H1 (cell line): ENCODE results near the gene PRODH2. TPM values are rescaled to one million over a fixed set of nuclear protein-coding genes. Genes with fewer than 3 reads are reported as not detected.
A peak's percentile ranks its signal among the peaks of the same experiment; 100 is the strongest.

Experiments used
- CTCF ChIA-PET: fragments of 300-600 bp; sonication (Branson Sonifier 250); formaldehyde crosslinking; loops from one replicate; lab custom pipeline; 2021; ENCODE audit not compliant: partially characterized antibody; lab: Charles Lee
- POLR2A ChIA-PET: fragments of 300-600 bp; sonication (Branson Sonifier 250); formaldehyde crosslinking; loops from one replicate; lab custom pipeline; 2021; ENCODE audit warnings: inconsistent platforms; ENCODE audit not compliant: partially characterized antibody; lab: Charles Lee
- DNase-seq, 2 experiments: peaks; one replicate each; pipeline versions ENCODE4 v3.0.0 to v3.0.0-alpha.2; 2010 to 2022; ENCODE audit warnings: low spot score in 2 of 2, low read depth in 1 of 2, mixed read lengths in 1 of 2
- FAIRE-seq: peaks from 2 replicates; lab custom pipeline; 2011; peaks lifted over from hg19 to GRCh38; lab: Jason Lieb, UNC
- H2AFZ ChIP-seq: 2 replicates; pipeline ENCODE4 v1.8.1; 2012; ENCODE audit warnings: low read length, inconsistent platforms
- H2AK5ac ChIP-seq: 2 replicates; pipeline ENCODE4 v1.6.1; 2013; ENCODE audit warnings: low read depth, low read length
- H2BK120ac ChIP-seq: replicated peaks from 2 replicates; pipeline ENCODE3; 2013; ENCODE audit warnings: low read depth, low read length, inconsistent platforms
- H2BK12ac ChIP-seq: 2 replicates; pipeline ENCODE4 v1.6.1; 2013; ENCODE audit warnings: low read depth, low read length
- H2BK15ac ChIP-seq: 2 replicates; pipeline ENCODE4 v1.6.1; 2013; ENCODE audit warnings: low read length
- H2BK20ac ChIP-seq: 2 replicates; pipeline ENCODE4 v1.6.1; 2013; ENCODE audit warnings: low read length
- H2BK5ac ChIP-seq: 2 replicates; pipeline ENCODE4 v1.6.1; 2013; ENCODE audit warnings: low read depth, low read length
- H3K14ac ChIP-seq: 2 replicates; pipeline ENCODE4 v1.6.1; 2013; ENCODE audit warnings: inconsistent platforms; ENCODE audit not compliant: insufficient read length
- H3K18ac ChIP-seq: 2 replicates; pipeline ENCODE4 v1.6.1; 2013; ENCODE audit warnings: low read length; ENCODE audit errors: extremely low read depth
- H3K23ac ChIP-seq: 2 replicates; pipeline ENCODE4 v1.6.1; 2013; ENCODE audit warnings: inconsistent platforms; ENCODE audit not compliant: insufficient read length
- H3K23me2 ChIP-seq: 2 replicates; pipeline ENCODE4 v1.6.1; 2013; ENCODE audit warnings: low read depth, low read length
- H3K27ac ChIP-seq: 2 replicates; pipeline ENCODE4 v1.6.1; 2011; ENCODE audit warnings: low read depth, low read length, inconsistent platforms
- H3K27me3 ChIP-seq, 4 experiments: replicated peaks in 1 of 4; 1 replicate in 1 of 4; 2 replicates in 3 of 4; pipeline versions ENCODE4 v1.6.1 to v1.8.1; 2011 to 2013; ENCODE audit warnings: low read length in 3 of 4, mild to moderate bottlenecking in 3 of 4, inconsistent platforms in 2 of 4, mixed read lengths in 2 of 4, moderate library complexity in 1 of 4; ENCODE audit not compliant: control insufficient read depth in 3 of 4, insufficient read depth in 3 of 4; ENCODE audit errors: extremely low read depth in 1 of 4
- H3K36me3 ChIP-seq, 4 experiments: 2 replicates each; pipeline versions ENCODE4 v1.6.1 to v1.8.1; 2011 to 2013; ENCODE audit warnings: mild to moderate bottlenecking in 4 of 4, low read length in 3 of 4, moderate library complexity in 2 of 4, control low read depth in 1 of 4, inconsistent platforms in 1 of 4; ENCODE audit not compliant: insufficient read depth in 4 of 4, control insufficient read depth in 2 of 4
- H3K4ac ChIP-seq: replicated peaks from 2 replicates; pipeline ENCODE3; 2013; ENCODE audit warnings: low read length, low read depth, mixed read lengths, inconsistent platforms; ENCODE audit not compliant: insufficient read length
- H3K4me1 ChIP-seq, 4 experiments: replicated peaks in 1 of 4; 1 replicate in 1 of 4; 2 replicates in 3 of 4; pipeline versions ENCODE4 v1.6.1 to v1.8.1; 2011 to 2013; ENCODE audit warnings: low read length in 3 of 4, inconsistent platforms in 2 of 4, mixed read lengths in 1 of 4; ENCODE audit not compliant: insufficient read depth in 4 of 4, control insufficient read depth in 3 of 4
- H3K4me2 ChIP-seq, 2 experiments: 2 replicates each; pipeline versions ENCODE4 v1.6.1 to v1.8.1; 2011 to 2013; ENCODE audit warnings: low read depth in 2 of 2, low read length in 2 of 2, control low read depth in 1 of 2, inconsistent platforms in 1 of 2, mild to moderate bottlenecking in 1 of 2; ENCODE audit not compliant: insufficient read depth in 1 of 2
- H3K4me3 ChIP-seq, 4 experiments: fragments of 200-600, 300-600 bp in 1 of 4; sonication (generic), shearing (Covaris generic), sonication (Bioruptor Twin) in 1 of 4; 2 replicates each; pipeline versions ENCODE4 v1.5.1 to v1.8.1; 2011 to 2016; ENCODE audit warnings: low read length in 4 of 4, low read depth in 3 of 4, control low read depth in 2 of 4, inconsistent platforms in 2 of 4, mild to moderate bottlenecking in 2 of 4, mixed read lengths in 1 of 4, moderate library complexity in 1 of 4; ENCODE audit not compliant: insufficient read depth in 2 of 4; ENCODE audit errors: extremely low read depth in 1 of 4
- H3K56ac ChIP-seq: replicated peaks from 2 replicates; pipeline ENCODE3; 2013; ENCODE audit warnings: low read depth, mild to moderate bottlenecking, mixed read lengths, low read length, inconsistent platforms; ENCODE audit not compliant: insufficient read length
- H3K79me1 ChIP-seq: 2 replicates; pipeline ENCODE4 v1.6.1; 2013; ENCODE audit warnings: low read depth, low read length, control low read depth
- H3K79me2 ChIP-seq, 2 experiments: 2 replicates each; pipeline versions ENCODE4 v1.6.1 to v1.8.1; 2012 to 2013; ENCODE audit warnings: low read length in 2 of 2, mild to moderate bottlenecking in 2 of 2, inconsistent platforms in 1 of 2; ENCODE audit not compliant: insufficient read depth in 2 of 2, control insufficient read depth in 1 of 2
- H3K9ac ChIP-seq, 4 experiments: replicated peaks in 1 of 4; 1 replicate in 1 of 4; 2 replicates in 3 of 4; pipeline versions ENCODE4 v1.6.1 to v1.8.1; 2011 to 2013; ENCODE audit warnings: low read depth in 3 of 4, low read length in 3 of 4, control low read depth in 2 of 4, mild to moderate bottlenecking in 2 of 4, moderate library complexity in 2 of 4, inconsistent platforms in 1 of 4; ENCODE audit errors: extremely low read depth in 1 of 4
- H3K9me3 ChIP-seq, 2 experiments: 2 replicates each; pipeline versions ENCODE4 v1.6.1 to v1.8.1; 2012 to 2013; ENCODE audit warnings: mild to moderate bottlenecking in 2 of 2, moderate library complexity in 2 of 2, control low read depth in 1 of 2, inconsistent platforms in 1 of 2, low read depth in 1 of 2, low read length in 1 of 2, mixed read lengths in 1 of 2; ENCODE audit not compliant: insufficient read depth in 2 of 2
- H4K20me1 ChIP-seq, 2 experiments: replicated peaks in 1 of 2; 2 replicates each; pipeline versions ENCODE3 to v1.8.1; 2011 to 2013; ENCODE audit warnings: inconsistent platforms in 2 of 2, low read length in 2 of 2, mild to moderate bottlenecking in 1 of 2; ENCODE audit not compliant: insufficient read depth in 2 of 2, control insufficient read depth in 1 of 2
- H4K5ac ChIP-seq: 2 replicates; pipeline ENCODE4 v1.6.1; 2013; ENCODE audit warnings: low read length, low read depth, mixed read lengths, inconsistent platforms; ENCODE audit not compliant: insufficient read length
- H4K8ac ChIP-seq: 2 replicates; pipeline ENCODE4 v1.8.0; 2013; ENCODE audit warnings: mild to moderate bottlenecking, moderate library complexity, low read length, inconsistent platforms; ENCODE audit not compliant: insufficient read depth; ENCODE audit errors: extremely low read depth
- H4K91ac ChIP-seq: replicated peaks from 2 replicates; pipeline ENCODE3; 2013; ENCODE audit warnings: low read length, mixed read lengths, inconsistent platforms; ENCODE audit not compliant: insufficient read length
- SIN3A ChIP-seq, 2 experiments: IDR thresholded peaks in 1 of 2; conservative IDR thresholded peaks in 1 of 2; 2 replicates each; pipeline ENCODE4 v1.6.1; 2011 to 2012; ENCODE audit warnings: low read length in 2 of 2, improper control_type of control experiment in 1 of 2, low read depth in 1 of 2, mild to moderate bottlenecking in 1 of 2
- WGBS, 2 experiments: shearing (Covaris generic) in 1 of 2; methylation state at CpG; one replicate each; pipeline versions ENCODE4 v1.1.6 to v1.1.7; 2013 to 2015; ENCODE audit warnings: low lambda C conversion rate in 2 of 2, mixed read lengths in 2 of 2, inconsistent platforms in 1 of 2, low coverage in 1 of 2, missing lambda C conversion rate in 1 of 2; ENCODE audit not compliant: insufficient replicate concordance in 2 of 2, insufficient coverage in 1 of 2, insufficient read length in 1 of 2; ENCODE audit errors: extremely low coverage in 1 of 2, missing lambda C conversion rate in 1 of 2; 5-methylcytosine and 5-hydroxymethylcytosine counted together
- polyA plus RNA-seq, 7 experiments: library from polyadenylated mRNA; depleted of rRNA in 3 of 7; stranded (reverse) in 5 of 7; unstranded in 2 of 7; fragments of >200 nt in 5 of 7; fragments of 200-250 nt in 2 of 7; gene quantifications; 1 replicate in 5 of 7; 2 replicates in 1 of 7; 4 replicates in 1 of 7; pipeline versions ENCODE4 v1.2.1 to v1.2.3, GENCODE V29; 2011 to 2013; ENCODE audit warnings: missing spikeins in 2 of 7, mixed read lengths in 2 of 7
- total RNA-seq: library from RNA; stranded (reverse); fragmentation: NEBNext Ultra II Directional; extraction: Animal tissue kit (Norgen Biotek cat#: 25700); gene quantifications from 2 replicates; pipeline ENCODE4 v1.2.1, GENCODE V29; 2021
- TF ChIP-seq, protein P1 (sequence below): IDR thresholded peaks from 2 replicates; pipeline ENCODE4 v1.6.1; 2011; ENCODE audit warnings: low read depth, mild to moderate bottlenecking, low read length; ENCODE audit not compliant: insufficient read depth

The PRODH2 gene
- total and polyA plus RNA-seq, 2 of the 8 experiments (the other 6 are each of a cell fraction or from before 2014, with no cell fraction given) = not detected

- no peak overlapping the region for H3K56ac ChIP-seq
- H2BK20ac ChIP-seq = no peak overlapping the region
- 84% methylated on average over 7 of the region's 7 CpGs; no CpG with 5 or more reads in 1 of the 2 experiments for WGBS, 2 experiments
- H4K20me1 ChIP-seq = peaks cover 0 to 3% of the 10 kb centered on the region in 2 experiments
- peaks cover 0 to 25% (median 20%) of the 10 kb centered on the region in 4 experiments; a peak in 6 of 7 replicates for H3K4me1 ChIP-seq
- H3K79me2 ChIP-seq = no peaks in the 10 kb centered on the region
- ChIA-PET POLR2A (interaction anchor here (1.0 to 3.1 kb wide), 6 partner anchors 11 to 37 kb away, joined by 3 to 7 read pairs (median 4); partner anchors contain the start of genes HSPB6, PSENEN and U2AF1L4), CTCF (interaction anchor here (1.0 to 1.2 kb wide), 6 partner anchors 8 to 153 kb away, joined by 3 to 5 read pairs (median 4); no protein-coding TSS in a partner anchor)
- FAIRE-seq (no peak), DNase-seq (no peak)
- H2BK5ac ChIP-seq = 0 out of 2 replicates have a peak overlapping the region, but pooled peaks have one; percentile 3
- peaks cover 0 to 9% (median 7%) of the 10 kb centered on the region in 4 experiments; a peak in 3 of 7 replicates for H3K27me3 ChIP-seq
- no peak overlapping the region for H3K18ac ChIP-seq
- H2BK120ac ChIP-seq = no peak overlapping the region
- no peaks in the 10 kb centered on the region; the same call in 1 of the 2 replicates for H3K79me1 ChIP-seq
- no peaks in the 10 kb centered on the region for H3K9me3 ChIP-seq
- peak overlapping the region in 1 of 4 experiments; percentile 3; a peak in 2 of 8 replicates for H3K4me3 ChIP-seq
- no peak overlapping the region for H4K8ac ChIP-seq
- no peak overlapping the region for H3K23ac ChIP-seq
- peak overlapping the region in 1 of 2 experiments; percentile 82; a peak in 2 of 4 replicates for H3K4me2 ChIP-seq
- H3K4ac ChIP-seq = no peak overlapping the region
- H3K9ac ChIP-seq = no peak overlapping the region
- no peak overlapping the region for H2AFZ ChIP-seq
- no peak overlapping the region for H4K5ac ChIP-seq
- H3K14ac ChIP-seq = no peak overlapping the region
- H2BK15ac ChIP-seq = no peak overlapping the region; the same call in 1 of the 2 replicates
- H3K27ac ChIP-seq = no peak overlapping the region
- H4K91ac ChIP-seq = peak overlapping the region; percentile 10
- TF ChIP-seq, protein P1, sequence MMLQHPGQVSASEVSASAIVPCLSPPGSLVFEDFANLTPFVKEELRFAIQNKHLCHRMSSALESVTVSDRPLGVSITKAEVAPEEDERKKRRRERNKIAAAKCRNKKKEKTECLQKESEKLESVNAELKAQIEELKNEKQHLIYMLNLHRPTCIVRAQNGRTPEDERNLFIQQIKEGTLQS = no peak
- no peak for TF ChIP-seq SIN3A (conservative IDR thresholded peaks at IDR 0.05 in 1 of 2, IDR thresholded peaks at IDR 0.05 in 1 of 2; ENCODE audit: low read depth in 1 of 2, low read length in 2 of 2)
- H2AK5ac ChIP-seq = no peak overlapping the region
- no peak overlapping the region for H2BK12ac ChIP-seq
- H3K23me2 ChIP-seq = peaks cover 4% of the 10 kb centered on the region; the same call in 1 of the 2 replicates
- no peaks in the 10 kb centered on the region for H3K36me3 ChIP-seq
These were observed 34.7 kb downstream of the PRODH2 start for GRCh38 chr19:35777961-35778360.
